ENCODE data around the gene BIN1.

GRCh38 chr2:127092901-127093516 is 13.9 kb downstream of the BIN1 start:
- no peak for TF ChIP-seq RCOR1 (IDR thresholded peaks at IDR 0.05; ENCODE audit: insufficient replicate concordance, low read length)
- TF ChIP-seq, protein P1, sequence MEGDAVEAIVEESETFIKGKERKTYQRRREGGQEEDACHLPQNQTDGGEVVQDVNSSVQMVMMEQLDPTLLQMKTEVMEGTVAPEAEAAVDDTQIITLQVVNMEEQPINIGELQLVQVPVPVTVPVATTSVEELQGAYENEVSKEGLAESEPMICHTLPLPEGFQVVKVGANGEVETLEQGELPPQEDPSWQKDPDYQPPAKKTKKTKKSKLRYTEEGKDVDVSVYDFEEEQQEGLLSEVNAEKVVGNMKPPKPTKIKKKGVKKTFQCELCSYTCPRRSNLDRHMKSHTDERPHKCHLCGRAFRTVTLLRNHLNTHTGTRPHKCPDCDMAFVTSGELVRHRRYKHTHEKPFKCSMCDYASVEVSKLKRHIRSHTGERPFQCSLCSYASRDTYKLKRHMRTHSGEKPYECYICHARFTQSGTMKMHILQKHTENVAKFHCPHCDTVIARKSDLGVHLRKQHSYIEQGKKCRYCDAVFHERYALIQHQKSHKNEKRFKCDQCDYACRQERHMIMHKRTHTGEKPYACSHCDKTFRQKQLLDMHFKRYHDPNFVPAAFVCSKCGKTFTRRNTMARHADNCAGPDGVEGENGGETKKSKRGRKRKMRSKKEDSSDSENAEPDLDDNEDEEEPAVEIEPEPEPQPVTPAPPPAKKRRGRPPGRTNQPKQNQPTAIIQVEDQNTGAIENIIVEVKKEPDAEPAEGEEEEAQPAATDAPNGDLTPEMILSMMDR (conservative IDR thresholded peaks at IDR 0.05; ENCODE audit: low read depth, low read length): no peak
- TF ChIP-seq FOS (IDR thresholded peaks at IDR 0.05; ENCODE audit: low read depth, low read length): no peak
- TF ChIP-seq, protein P2, sequence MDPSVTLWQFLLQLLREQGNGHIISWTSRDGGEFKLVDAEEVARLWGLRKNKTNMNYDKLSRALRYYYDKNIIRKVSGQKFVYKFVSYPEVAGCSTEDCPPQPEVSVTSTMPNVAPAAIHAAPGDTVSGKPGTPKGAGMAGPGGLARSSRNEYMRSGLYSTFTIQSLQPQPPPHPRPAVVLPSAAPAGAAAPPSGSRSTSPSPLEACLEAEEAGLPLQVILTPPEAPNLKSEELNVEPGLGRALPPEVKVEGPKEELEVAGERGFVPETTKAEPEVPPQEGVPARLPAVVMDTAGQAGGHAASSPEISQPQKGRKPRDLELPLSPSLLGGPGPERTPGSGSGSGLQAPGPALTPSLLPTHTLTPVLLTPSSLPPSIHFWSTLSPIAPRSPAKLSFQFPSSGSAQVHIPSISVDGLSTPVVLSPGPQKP (IDR thresholded peaks at IDR 0.05; ENCODE audit: borderline replicate concordance, low read depth, low read length): no peak
- no peak for TF ChIP-seq POLR2A (IDR thresholded peaks at IDR 0.05; ENCODE audit: low read depth, low read length)

All from IMR-90 (cell line).